Omental fat pad (tissue), 4 donors: ENCODE measurements around the gene TRERF1. TPM values are rescaled to one million over a fixed set of nuclear protein-coding genes. Genes with fewer than 3 reads are reported as not detected.

Experiments
- ATAC-seq: fragments of 150-250 bp; one replicate; pipeline ENCODE4 v1.9.1; 2016; ENCODE audit warnings: mild to moderate bottlenecking, moderate library complexity; ENCODE audit not compliant: low FRiP score
- DNase-seq: peaks from one replicate; pipeline ENCODE4 v3.0.0-alpha.2; 2019; ENCODE audit warnings: low spot score
- CTCF ChIP-seq, 3 donors: fragments of 450-650 bp; IDR thresholded peaks; one replicate each; pipeline ENCODE4 v1.5.1; 2016 to 2017; ENCODE audit warnings: antibody characterized with exemption in 3 of 3, mild to moderate bottlenecking in 3 of 3, moderate library complexity in 2 of 3
- total RNA-seq, 4 donors: library from RNA; depleted of rRNA; stranded (reverse); fragments of >200 nt; gene quantifications; one replicate each; pipeline ENCODE4 v1.1.0, GENCODE V29; 2016

Gene TRERF1
- total RNA-seq, 4 donors from 2014 or later: 2.0 to 10.2 (median 2.6) TPM

GRCh38 chr6:42225419-42225818, 226.3 kb downstream of the TRERF1 start:
- ATAC-seq (no peak), DNase-seq (no peak)
- no peak for TF ChIP-seq CTCF (IDR thresholded peaks at IDR 0.05)

- ATAC-seq: no peak
- TF ChIP-seq CTCF (IDR thresholded peaks at IDR 0.05): no peak
- no peak for DNase-seq
These were observed 226.7 kb downstream of the TRERF1 start for GRCh38 chr6:42225029-42225339.

GRCh38 chr6:42224222-42225028, 227.3 kb downstream of the TRERF1 start:
- ATAC-seq (peak; percentile 39), DNase-seq (no peak)
- no peak for TF ChIP-seq CTCF (IDR thresholded peaks at IDR 0.05)

GRCh38 chr6:42222448-42222847, 229.3 kb downstream of the TRERF1 start:
- no peak for TF ChIP-seq CTCF (IDR thresholded peaks at IDR 0.05)
- ATAC-seq (no peak), DNase-seq (no peak)

- ATAC-seq (no peak), DNase-seq (no peak)
- TF ChIP-seq CTCF (IDR thresholded peaks at IDR 0.05): no peak
These were observed 230.2 kb downstream of the TRERF1 start for GRCh38 chr6:42221546-42221945.

- TF ChIP-seq CTCF (IDR thresholded peaks at IDR 0.05): no peak
- DNase-seq (no peak), ATAC-seq (no peak)
These were observed 230.9 kb downstream of the TRERF1 start for GRCh38 chr6:42220807-42221206.
